SU-DHL-6 (cell line): ENCODE results near the gene INO80E.

Source experiments
- H2AFZ ChIP-seq: fragments of 200-600 bp; sonication (generic); 2 replicates; pipeline ENCODE4 v1.6.1; 2014; ENCODE audit warnings: low read depth, mild to moderate bottlenecking, moderate library complexity, mixed read lengths, antibody characterized with exemption, low read length; ENCODE audit not compliant: severe bottlenecking
- H3F3A ChIP-seq: fragments of 200-600 bp; shearing (Covaris generic); 2 replicates; pipeline ENCODE4 v1.6.0; 2016; ENCODE audit warnings: antibody characterized with exemption, mild to moderate bottlenecking; ENCODE audit not compliant: insufficient read depth
- H3K27ac ChIP-seq: fragments of 200-600 bp; sonication (generic); 2 replicates; pipeline ENCODE4 v1.5.1; 2016; ENCODE audit warnings: low read depth, mild to moderate bottlenecking, low read length, moderate library complexity, mixed read lengths
- H3K27me3 ChIP-seq: fragments of 200-600 bp; sonication (generic), shearing (Covaris generic); 2 replicates; pipeline ENCODE4 v1.6.0; 2014; ENCODE audit warnings: mild to moderate bottlenecking, low read length
- H3K36me3 ChIP-seq: fragments of 200-600 bp; sonication (generic); 2 replicates; pipeline ENCODE4 v1.6.1; 2014; ENCODE audit warnings: mild to moderate bottlenecking, low read length, mixed read lengths
- H3K4me2 ChIP-seq: fragments of 300-600, 200-600 bp; shearing (Covaris generic), sonication (generic); 2 replicates; pipeline ENCODE4 v1.6.0; 2014; ENCODE audit warnings: low read length, low read depth, mild to moderate bottlenecking; ENCODE audit not compliant: poor library complexity, severe bottlenecking
- H3K4me3 ChIP-seq: fragments of 200-600 bp; sonication (generic); 2 replicates; pipeline ENCODE4 v1.5.1; 2014; ENCODE audit warnings: antibody characterized with exemption, low read length, mild to moderate bottlenecking, mixed read lengths; ENCODE audit not compliant: insufficient read depth, poor library complexity, severe bottlenecking
- H3K79me2 ChIP-seq: fragments of 200-600 bp; sonication (generic); 2 replicates; pipeline ENCODE4 v1.6.1; 2014; ENCODE audit warnings: mild to moderate bottlenecking, low read length, moderate library complexity; ENCODE audit not compliant: insufficient read depth
- H3K9ac ChIP-seq: fragments of 200-600 bp; sonication (generic); 2 replicates; pipeline ENCODE4 v1.7.0; 2014; ENCODE audit warnings: mild to moderate bottlenecking, low read length
- H3K9me2 ChIP-seq: fragments of 200-600 bp; sonication (generic); replicated peaks from 2 replicates; pipeline ENCODE4 v1.6.1; 2014; ENCODE audit warnings: low read length; ENCODE audit not compliant: insufficient read depth
- H3K9me3 ChIP-seq: fragments of 200-600 bp; sonication (generic); 2 replicates; pipeline ENCODE4 v1.6.1; 2014; ENCODE audit warnings: low read length, mixed read lengths; ENCODE audit not compliant: insufficient read depth
- H4K20me1 ChIP-seq: fragments of 200-600 bp; sonication (generic); 2 replicates; pipeline ENCODE4 v1.6.1; 2014; ENCODE audit warnings: low read depth, mild to moderate bottlenecking, antibody characterized with exemption, low read length, moderate library complexity, mixed read lengths
- CTCF ChIP-seq: fragments of 200-600 bp; sonication (generic); IDR thresholded peaks from one replicate; pipeline ENCODE4 v1.5.1; 2017; ENCODE audit warnings: antibody characterized with exemption, mild to moderate bottlenecking, low read length, moderate library complexity; ENCODE audit not compliant: insufficient read depth, poor library complexity, severe bottlenecking
- EZH2phosphoT487 ChIP-seq: fragments of 200-600 bp; sonication (generic), shearing (Covaris generic); conservative IDR thresholded peaks from 2 replicates; pipeline ENCODE4 v1.6.1; 2018; ENCODE audit warnings: mild to moderate bottlenecking, antibody characterized with exemption, low read length, moderate library complexity, mixed read lengths

The INO80E gene

GRCh38 chr16:29990034-29990433 lies 6.0 kb upstream of the INO80E start:
- Histone ChIP-seq H3K9ac (no peak overlapping the region), H3F3A (peaks cover 4% of the 10 kb centered on the region; the same call in 1 of the 2 replicates), H3K79me2 (no peaks in the 10 kb centered on the region), H3K4me2 (no peak overlapping the region), H2AFZ (no peak overlapping the region), H3K9me3 (no peaks in the 10 kb centered on the region), H3K36me3 (no peaks in the 10 kb centered on the region), H4K20me1 (no peaks in the 10 kb centered on the region), H3K27me3 (no peaks in the 10 kb centered on the region), H3K4me3 (no peak overlapping the region), H3K9me2 (no peaks in the 10 kb centered on the region), H3K27ac (no peak overlapping the region)
- TF ChIP-seq CTCF (no peak), EZH2phosphoT487 (no peak)

GRCh38 chr16:29990883-29991570 lies 5.0 kb upstream of the INO80E start:
- no peak overlapping the region for H3K4me3 ChIP-seq
- no peaks in the 10 kb centered on the region for H3K36me3 ChIP-seq

GRCh38 chr16:29991571-29991904 lies 4.5 kb upstream of the INO80E start:
- H3K9me2 ChIP-seq, result no peaks in the 10 kb centered on the region
- H3K36me3 ChIP-seq, result no peaks in the 10 kb centered on the region
- no peak overlapping the region for H3K27ac ChIP-seq
- H3F3A ChIP-seq, result peaks cover 10% of the 10 kb centered on the region; the same call in 1 of the 2 replicates
- no peaks in the 10 kb centered on the region for H4K20me1 ChIP-seq
- H3K4me3 ChIP-seq, result no peak overlapping the region
- no peaks in the 10 kb centered on the region for H3K9me3 ChIP-seq
- H3K79me2 ChIP-seq, result peaks cover 4% of the 10 kb centered on the region
- no peaks in the 10 kb centered on the region for H3K27me3 ChIP-seq
- TF ChIP-seq CTCF, result no peak
- no peak for TF ChIP-seq EZH2phosphoT487
- H3K4me2 ChIP-seq, result no peak overlapping the region
- no peak overlapping the region for H2AFZ ChIP-seq
- no peak overlapping the region for H3K9ac ChIP-seq

More at GRCh38 chr16:29990883-29991570, 5.0 kb upstream of the INO80E start:
- peaks cover 10% of the 10 kb centered on the region; the same call in 1 of the 2 replicates for H3F3A ChIP-seq
- H3K9me3 ChIP-seq, result no peaks in the 10 kb centered on the region
- no peaks in the 10 kb centered on the region for H3K79me2 ChIP-seq
- no peaks in the 10 kb centered on the region for H3K27me3 ChIP-seq
- H2AFZ ChIP-seq, result no peak overlapping the region
- no peak overlapping the region for H3K4me2 ChIP-seq
- no peaks in the 10 kb centered on the region for H4K20me1 ChIP-seq
- no peak overlapping the region for H3K9ac ChIP-seq
- no peaks in the 10 kb centered on the region for H3K9me2 ChIP-seq
- TF ChIP-seq CTCF, result no peak
- TF ChIP-seq EZH2phosphoT487, result no peak
- H3K27ac ChIP-seq, result no peak overlapping the region
